ENCODE results near the gene MFN2. TPM values are rescaled to one million over a fixed set of nuclear protein-coding genes. Genes with fewer than 3 reads are reported as not detected.

Gene MFN2
- total RNA-seq, 1 donor from 2014 or later, result 93.0 TPM

- peak; percentile 39 for DNase-seq
Measured at GRCh38 chr1:12052008-12052573, 71.8 kb downstream of the MFN2 start.

DNA sequence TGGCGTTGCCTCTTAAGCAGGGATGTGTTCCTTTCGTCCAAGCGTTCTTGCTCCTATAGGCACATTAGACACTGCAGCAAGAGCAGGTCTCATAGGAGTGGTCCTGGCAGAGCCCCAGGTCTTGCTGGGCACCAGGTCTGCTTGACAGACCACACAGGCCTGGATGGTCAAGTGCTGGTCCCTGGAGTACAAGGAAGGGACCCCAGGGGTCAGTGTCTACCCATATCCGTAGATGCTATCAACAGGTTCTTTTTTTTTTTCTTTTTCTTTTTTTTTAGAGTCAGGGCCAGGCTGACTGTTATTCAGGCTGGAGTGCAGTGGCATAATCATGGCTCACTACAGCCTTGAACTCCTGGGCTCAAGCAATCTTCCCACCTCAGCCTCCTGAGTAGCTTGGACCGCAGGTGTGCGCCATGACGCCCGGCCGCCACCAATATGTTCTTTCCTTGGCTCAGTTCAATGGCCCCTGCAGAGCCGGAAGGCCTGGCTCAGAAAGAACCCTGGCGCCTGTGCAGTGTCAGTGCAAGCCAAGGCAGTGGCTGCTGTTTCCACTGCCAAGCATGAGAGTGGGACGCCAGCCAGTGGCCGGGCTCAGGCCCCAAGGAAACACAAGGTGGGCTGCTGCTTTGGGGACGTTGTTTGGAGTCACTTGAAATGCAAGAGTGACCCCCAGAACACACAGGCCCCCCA, 72.9 kb downstream of the MFN2 start:
- DNase-seq, result no peak

- DNase-seq, result no peak
Measured at GRCh38 chr1:12053752-12054548, 73.7 kb downstream of the MFN2 start.

- no peak for DNase-seq
Measured at GRCh38 chr1:12055259-12055658, 75.0 kb downstream of the MFN2 start.

DNA sequence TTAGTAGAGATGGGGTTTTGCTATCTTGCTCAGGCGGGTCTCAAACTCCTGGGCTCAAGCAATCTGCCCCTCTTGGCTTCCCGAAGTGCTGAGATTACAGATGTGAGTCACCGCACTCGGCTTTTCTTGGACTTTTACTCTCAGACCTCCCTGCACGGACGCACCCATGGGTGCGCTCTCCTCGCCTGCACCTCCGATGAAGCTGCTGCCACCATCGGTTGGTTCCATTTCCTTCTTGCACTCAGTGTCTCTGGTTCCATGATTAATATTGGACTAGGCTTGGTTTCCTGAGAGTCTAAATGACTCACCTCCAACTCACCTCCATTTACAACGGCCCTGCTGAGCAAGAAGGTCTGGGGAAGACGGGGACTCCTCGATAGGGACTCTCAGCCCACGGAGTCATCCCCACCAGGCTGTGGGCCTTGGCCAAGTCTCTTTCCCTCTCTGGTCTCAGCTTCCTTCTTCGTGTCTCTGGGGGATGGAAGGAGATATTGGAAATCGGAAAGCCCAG, 76.1 kb downstream of the MFN2 start:
- no peak for DNase-seq

GRCh38 chr1:12057382-12057781, 77.1 kb downstream of the MFN2 start:
- DNase-seq, result no peak

DNA sequence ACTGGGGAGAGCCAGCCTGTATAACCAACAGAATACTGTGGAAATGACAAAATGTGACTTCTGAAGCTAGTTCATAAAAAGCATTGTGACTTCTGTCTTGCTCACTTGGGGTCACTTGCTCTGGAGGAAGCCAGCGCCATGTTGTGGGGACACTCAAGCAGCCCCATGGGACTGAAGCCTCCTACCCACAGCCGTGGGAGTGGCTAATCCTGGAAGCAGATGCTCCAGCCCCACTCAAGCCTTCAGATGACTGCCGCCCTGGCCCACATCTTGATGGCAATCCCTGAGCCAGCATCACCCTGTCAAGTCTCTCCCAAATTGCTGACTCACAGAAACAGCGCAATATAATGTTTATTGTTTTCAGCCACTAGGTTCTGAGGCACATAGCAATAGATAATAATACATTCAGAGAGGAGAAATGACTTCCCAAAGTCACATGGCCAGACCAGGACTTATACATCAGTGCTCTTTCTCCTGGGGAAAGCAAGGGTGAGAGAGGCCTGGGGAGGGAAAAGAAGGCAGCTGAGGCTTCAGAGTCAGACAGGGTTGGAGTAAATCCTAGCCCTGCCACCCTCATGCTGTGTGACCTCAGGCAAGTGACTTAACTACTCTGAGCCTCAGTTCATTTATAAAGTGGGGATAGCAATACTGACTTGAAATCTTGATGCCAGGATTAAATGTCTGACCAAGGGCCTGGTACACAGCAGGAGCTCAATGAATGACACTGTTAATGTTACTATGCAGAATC, 77.9 kb downstream of the MFN2 start:
- no peak for DNase-seq

- no peak for DNase-seq
Measured at GRCh38 chr1:12059226-12059625, 79.0 kb downstream of the MFN2 start.

GRCh38 chr1:12059722-12060464, 79.6 kb downstream of the MFN2 start:
- DNase-seq, result no peak

DNA sequence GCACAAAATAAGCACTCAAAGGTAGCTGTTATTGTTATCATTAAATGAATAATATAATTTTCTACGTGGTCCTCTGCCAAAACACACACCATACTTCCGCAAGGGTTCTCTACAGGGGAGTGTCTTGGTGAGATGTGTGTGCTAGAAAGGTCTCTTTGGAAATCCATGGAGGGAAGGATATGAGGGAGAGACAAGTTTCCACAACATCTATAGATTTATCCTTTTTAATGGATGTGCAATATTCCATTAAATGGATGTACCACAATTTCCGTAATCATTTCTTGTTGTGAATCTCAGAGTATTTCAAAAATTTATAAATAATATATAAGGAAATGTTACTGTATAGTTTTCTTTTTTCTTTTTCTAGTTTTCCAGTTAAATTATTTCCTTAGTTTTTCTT, 80.3 kb downstream of the MFN2 start:
- DNase-seq, result no peak

Small RNAs within 50 kb of the gene (small RNA-seq; reads per million reads assigned to genes)
- gene AL096840.1 (ENCODE audit: low replicate concordance), result not detected
- not detected for gene MIR6729 (ENCODE audit: low replicate concordance)
- not detected for gene RF00019 (ENCODE audit: low replicate concordance)
- not detected for gene RN7SL649P (ENCODE audit: low replicate concordance)

Other genes with a start within 250 kb of the MFN2 start
- 24.0 TPM for gene AGTRAP, start 244.3 kb upstream of the MFN2 start, total RNA-seq
- gene C1orf167, start 218.3 kb upstream of the MFN2 start, total RNA-seq, result 1.3 TPM
- 54.4 TPM for gene MTHFR, start 174.5 kb upstream of the MFN2 start, total RNA-seq
- 16.3 TPM for gene CLCN6, start 174.3 kb upstream of the MFN2 start, total RNA-seq
- 0.51 TPM for gene NPPA, start 132.7 kb upstream of the MFN2 start, total RNA-seq
- gene NPPB, start 121.5 kb upstream of the MFN2 start, total RNA-seq, result not detected
- gene KIAA2013, start 54.0 kb upstream of the MFN2 start, total RNA-seq, result 51.3 TPM
- gene PLOD1, start 45.7 kb upstream of the MFN2 start, total RNA-seq, result 199 TPM
- 20.3 TPM for gene MIIP, start 39.1 kb downstream of the MFN2 start, total RNA-seq
- gene TNFRSF8, start 82.9 kb downstream of the MFN2 start, total RNA-seq, result not detected
- gene TNFRSF1B, start 186.5 kb downstream of the MFN2 start, total RNA-seq, result 10.7 TPM
- 74.1 TPM for gene VPS13D, start 249.6 kb downstream of the MFN2 start, total RNA-seq

Data from tongue (tissue), 3 donors.